CD8-positive, alpha-beta memory T cell (primary cell): ENCODE data around the gene PKM. TPM values are rescaled to one million over a fixed set of nuclear protein-coding genes. Genes with fewer than 3 reads are reported as not detected.
A peak's percentile ranks its signal among the peaks of the same experiment; 100 is the strongest.

Experiments
- CTCF ChIA-PET: fragments of 350-600 bp; sonication (Branson Sonifier 250); formaldehyde crosslinking; loops from one replicate; lab custom pipeline; 2021; ENCODE audit warnings: antibody characterized with exemption; lab: Charles Lee
- POLR2A ChIA-PET: fragments of 350-600 bp; sonication (Branson Sonifier 250); formaldehyde crosslinking; loops from one replicate; lab custom pipeline; 2021; ENCODE audit warnings: antibody characterized with exemption; lab: Charles Lee
- DNase-seq, 5 donors: peaks; one replicate each; pipeline versions ENCODE4 v3.0.0 to v3.0.0-alpha.2; 2020 to 2022; ENCODE audit warnings: mixed read lengths in 1 of 5
- H3K27ac ChIP-seq: one replicate; pipeline ENCODE4 v1.7.0; 2013; ENCODE audit warnings: low read depth, mild to moderate bottlenecking, low read length, moderate library complexity
- H3K27me3 ChIP-seq: 2 replicates; pipeline ENCODE4 v1.7.0; 2013; ENCODE audit warnings: low read length, mild to moderate bottlenecking; ENCODE audit not compliant: insufficient read depth, poor library complexity, severe bottlenecking
- H3K36me3 ChIP-seq: 2 replicates; pipeline ENCODE4 v1.7.0; 2013; ENCODE audit warnings: mild to moderate bottlenecking, low read length, moderate library complexity; ENCODE audit not compliant: insufficient read depth
- H3K4me1 ChIP-seq: 2 replicates; pipeline ENCODE4 v1.7.0; 2013; ENCODE audit warnings: mild to moderate bottlenecking, low read length, moderate library complexity; ENCODE audit not compliant: insufficient read depth
- H3K4me3 ChIP-seq: 2 replicates; pipeline ENCODE4 v1.7.0; 2013; ENCODE audit warnings: mild to moderate bottlenecking, low read length
- H3K9me3 ChIP-seq: 2 replicates; pipeline ENCODE4 v1.7.0; 2013; ENCODE audit warnings: mild to moderate bottlenecking, low read length
- H3K27ac Mint-ChIP-seq, 8 donors: one replicate each; pipeline ENCODE4 v1.8.0; 2020 to 2021; ENCODE audit warnings: mixed read lengths in 8 of 8, mild to moderate bottlenecking in 6 of 8, inconsistent platforms in 3 of 8, moderate library complexity in 3 of 8
- H3K27me3 Mint-ChIP-seq, 2 donors: one replicate each; pipeline ENCODE4 v1.8.0; 2020 to 2021; ENCODE audit warnings: mixed read lengths in 2 of 2, mild to moderate bottlenecking in 1 of 2, moderate library complexity in 1 of 2
- H3K36me3 Mint-ChIP-seq, 3 donors: one replicate each; pipeline ENCODE4 v1.8.0; 2020 to 2021; ENCODE audit warnings: mixed read lengths in 3 of 3, inconsistent platforms in 1 of 3, mild to moderate bottlenecking in 1 of 3
- H3K4me1 Mint-ChIP-seq, 3 donors: one replicate each; pipeline ENCODE4 v1.8.0; 2020 to 2021; ENCODE audit warnings: mixed read lengths in 3 of 3, inconsistent platforms in 1 of 3, mild to moderate bottlenecking in 1 of 3
- H3K4me3 Mint-ChIP-seq, 7 donors: one replicate each; pipeline ENCODE4 v1.8.0; 2020 to 2021; ENCODE audit warnings: mixed read lengths in 7 of 7, mild to moderate bottlenecking in 6 of 7, moderate library complexity in 4 of 7, inconsistent platforms in 2 of 7
- H3K9me3 Mint-ChIP-seq, 5 donors: one replicate each; pipeline ENCODE4 v1.8.0; 2020 to 2022; ENCODE audit warnings: mixed read lengths in 5 of 5, mild to moderate bottlenecking in 3 of 5, moderate library complexity in 2 of 5, inconsistent platforms in 1 of 5
- polyA plus RNA-seq: library from polyadenylated mRNA; unstranded; fragments of 300-500 nt; fragmentation: Illumina TruSeq; gene quantifications from one replicate; pipeline ENCODE4 v1.2.3, GENCODE V29; 2021
- total RNA-seq, 2 experiments: library from RNA; stranded (reverse); gene quantifications; one replicate each; pipeline ENCODE4 v1.2.3, GENCODE V29; 2021

The PKM gene
- total and polyA plus RNA-seq, 3 experiments from 2014 or later: 337 to 2,187 (median 2,146) TPM

DNA sequence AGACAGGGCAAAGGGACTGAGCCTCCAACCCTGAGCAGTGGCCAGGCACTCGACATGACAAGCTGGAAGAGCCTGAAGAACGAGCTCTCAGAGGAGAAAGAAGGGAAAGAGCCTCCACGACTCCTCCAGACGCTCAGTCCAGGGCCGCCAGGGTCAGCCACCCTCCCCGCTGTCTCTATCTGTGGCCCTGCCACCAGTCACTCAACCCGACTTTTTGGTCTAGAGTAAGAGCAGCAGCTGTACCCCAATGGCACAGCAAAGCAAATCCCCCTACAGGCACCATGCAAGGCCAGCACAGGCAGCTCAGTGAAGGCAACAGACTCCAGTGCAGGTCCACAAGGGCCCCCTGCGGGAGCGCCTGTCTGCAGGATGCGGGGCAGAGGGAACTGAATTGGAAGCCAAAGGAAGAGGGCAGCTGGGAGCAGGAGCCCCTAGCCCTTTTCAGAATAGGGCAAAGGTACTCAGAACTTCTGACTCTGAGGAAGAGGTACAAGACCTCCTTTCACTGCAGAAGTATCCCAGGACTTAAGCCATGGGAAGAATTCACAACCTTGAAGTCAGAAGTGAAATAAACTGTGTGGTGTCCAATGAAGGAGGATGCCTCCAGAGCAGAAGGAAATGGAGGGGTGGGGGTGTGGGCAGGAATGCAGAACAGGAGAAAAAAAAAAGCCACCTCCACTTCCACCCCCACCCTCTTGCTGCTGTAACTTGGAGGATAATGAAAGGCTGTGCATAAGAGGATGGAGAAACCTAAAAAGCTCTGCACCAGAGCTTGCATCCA, 24.9 kb downstream of the PKM start:
- Histone ChIP-seq H3K27ac (no peak overlapping the region), H3K36me3 (peaks cover 92% of the 10 kb centered on the region), H3K9me3 (no peaks in the 10 kb centered on the region), H3K4me3 (no peak overlapping the region), H3K4me1 (no peaks in the 10 kb centered on the region), H3K27me3 (no peaks in the 10 kb centered on the region)
- Mint-ChIP-seq H3K4me1 (no peaks in the 10 kb centered on the region), H3K36me3 (peaks cover 14 to 98% (median 23%) of the 10 kb centered on the region in 3 donors), H3K27ac (peak overlapping the region in 1 of 8 donors; percentile 83), H3K4me3 (no peak overlapping the region), H3K27me3 (peaks cover 0 to 2% of the 10 kb centered on the region in 2 donors), H3K9me3 (no peaks in the 10 kb centered on the region)
- POLR2A ChIA-PET: no interaction called here
- DNase-seq: no peak
- CTCF ChIA-PET: interaction anchor here (2.0 kb wide), 1 partner anchor 67 kb away, joined by 6 read pairs; no protein-coding TSS in a partner anchor

DNA sequence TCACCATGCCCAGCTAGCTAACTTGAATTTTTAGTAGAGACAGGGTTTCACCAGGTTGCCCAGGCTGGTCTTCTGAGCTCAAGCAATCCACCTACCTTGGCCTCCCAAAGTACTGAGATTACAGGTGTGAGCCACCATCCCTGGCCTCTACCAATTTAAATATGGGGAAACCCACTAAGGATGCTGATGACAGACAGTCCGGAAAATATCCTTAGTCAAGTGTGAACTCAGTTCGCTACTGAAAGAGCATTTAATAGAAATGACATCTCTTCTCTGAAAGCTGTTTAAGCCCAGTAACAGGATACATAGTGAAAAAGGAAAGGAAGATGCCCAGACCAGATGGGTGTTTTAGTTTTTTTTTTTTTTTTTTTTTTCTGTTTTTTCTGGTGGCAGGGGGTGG, 25.7 kb downstream of the PKM start:
- H3K9me3 ChIP-seq: no peaks in the 10 kb centered on the region
- H3K4me1 ChIP-seq: no peaks in the 10 kb centered on the region

DNA sequence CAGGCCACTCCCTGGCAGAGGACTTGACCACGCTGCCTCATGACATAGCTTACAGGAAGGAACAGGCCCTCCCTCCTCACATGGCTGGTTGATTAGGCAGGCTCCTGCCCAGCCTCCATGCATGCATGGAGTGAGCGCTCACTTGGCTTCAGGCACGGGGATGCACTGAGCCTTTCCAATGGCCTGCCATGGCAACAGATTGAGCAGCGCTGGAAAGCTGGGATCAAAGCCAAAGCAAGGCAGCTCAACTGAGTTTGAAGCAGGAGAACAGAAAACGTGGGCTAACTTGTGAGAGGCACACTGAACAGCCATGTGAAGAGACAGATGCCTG, 27.5 kb downstream of the PKM start:
- Mint-ChIP-seq H3K36me3 (peaks cover 11 to 100% (median 15%) of the 10 kb centered on the region in 3 donors), H3K4me1 (peaks cover 0 to 3% (median 0%) of the 10 kb centered on the region in 3 donors), H3K27me3 (peaks cover 0 to 2% of the 10 kb centered on the region in 2 donors), H3K4me3 (no peak overlapping the region), H3K9me3 (no peaks in the 10 kb centered on the region), H3K27ac (peak overlapping the region in 1 of 8 donors; percentile 38)
- Histone ChIP-seq H3K4me3 (no peak overlapping the region), H3K27me3 (no peaks in the 10 kb centered on the region), H3K36me3 (peaks cover 87% of the 10 kb centered on the region), H3K9me3 (no peaks in the 10 kb centered on the region), H3K4me1 (no peaks in the 10 kb centered on the region), H3K27ac (no peak overlapping the region)
- POLR2A ChIA-PET: no interaction called here
- no peak for DNase-seq
- CTCF ChIA-PET: no interaction called here

More for the DNA sequence above, 25.7 kb downstream of the PKM start:
- Mint-ChIP-seq H3K27ac (no peak overlapping the region), H3K4me3 (no peak overlapping the region), H3K27me3 (peaks cover 0 to 2% of the 10 kb centered on the region in 2 donors), H3K4me1 (no peaks in the 10 kb centered on the region), H3K9me3 (no peaks in the 10 kb centered on the region), H3K36me3 (peaks cover 14 to 99% (median 18%) of the 10 kb centered on the region in 3 donors)
- no peak for DNase-seq
- Histone ChIP-seq H3K27ac (no peak overlapping the region), H3K36me3 (peaks cover 93% of the 10 kb centered on the region), H3K4me3 (no peak overlapping the region), H3K27me3 (no peaks in the 10 kb centered on the region)
- POLR2A ChIA-PET: no interaction called here
- CTCF ChIA-PET: no interaction called here

DNA sequence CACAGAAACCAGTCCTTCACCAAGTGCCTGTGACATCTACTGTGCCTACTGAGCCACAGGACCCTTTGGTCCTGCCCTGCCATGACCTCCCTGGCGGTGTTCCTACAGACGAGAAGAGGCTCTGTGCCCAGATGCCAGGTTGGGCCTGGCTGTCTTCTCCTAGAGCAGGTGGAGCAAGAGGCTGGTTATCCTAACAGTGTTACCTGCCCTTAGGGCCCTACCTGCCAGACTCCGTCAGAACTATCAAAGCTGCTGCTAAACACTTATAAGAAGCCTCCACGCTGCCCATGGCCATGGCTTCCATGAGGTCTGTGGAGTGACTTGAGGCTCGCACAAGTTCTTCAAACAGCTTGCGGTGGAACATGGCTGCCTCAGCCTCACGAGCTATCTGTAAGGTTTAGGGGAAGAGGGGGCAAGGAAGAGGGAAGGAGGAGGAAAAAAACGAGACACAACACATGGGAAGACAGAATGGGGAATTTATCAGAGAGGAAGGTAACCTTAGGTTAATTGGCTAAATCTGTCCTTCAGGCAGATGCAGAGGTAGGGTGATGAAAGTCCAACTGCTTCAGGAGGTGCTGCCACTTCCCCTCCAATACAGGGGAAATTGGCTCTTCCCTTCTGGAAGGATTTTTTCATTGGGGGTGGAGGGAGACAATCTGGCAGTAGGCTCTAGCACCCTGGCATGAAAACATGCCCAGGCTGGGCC, 28.0 kb downstream of the PKM start:
- Mint-ChIP-seq H3K27me3 (peaks cover 2% of the 10 kb centered on the region in 2 donors), H3K9me3 (no peaks in the 10 kb centered on the region), H3K4me1 (peaks cover 0 to 6% (median 3%) of the 10 kb centered on the region in 3 donors), H3K27ac (peak overlapping the region in 4 of 8 donors; percentile 6 to 89 (median 42)), H3K36me3 (peaks cover 7 to 100% (median 13%) of the 10 kb centered on the region in 3 donors), H3K4me3 (no peak overlapping the region)
- Histone ChIP-seq H3K27me3 (no peaks in the 10 kb centered on the region), H3K9me3 (no peaks in the 10 kb centered on the region), H3K4me3 (no peak overlapping the region), H3K4me1 (no peaks in the 10 kb centered on the region), H3K36me3 (peaks cover 82% of the 10 kb centered on the region), H3K27ac (no peak overlapping the region)
- no peak for DNase-seq
- POLR2A ChIA-PET: no interaction called here
- CTCF ChIA-PET: interaction anchor here (0.8 to 5.1 kb wide), 2 partner anchors 24 to 82 kb away, joined by 4 to 28 read pairs; no protein-coding TSS in a partner anchor

DNA sequence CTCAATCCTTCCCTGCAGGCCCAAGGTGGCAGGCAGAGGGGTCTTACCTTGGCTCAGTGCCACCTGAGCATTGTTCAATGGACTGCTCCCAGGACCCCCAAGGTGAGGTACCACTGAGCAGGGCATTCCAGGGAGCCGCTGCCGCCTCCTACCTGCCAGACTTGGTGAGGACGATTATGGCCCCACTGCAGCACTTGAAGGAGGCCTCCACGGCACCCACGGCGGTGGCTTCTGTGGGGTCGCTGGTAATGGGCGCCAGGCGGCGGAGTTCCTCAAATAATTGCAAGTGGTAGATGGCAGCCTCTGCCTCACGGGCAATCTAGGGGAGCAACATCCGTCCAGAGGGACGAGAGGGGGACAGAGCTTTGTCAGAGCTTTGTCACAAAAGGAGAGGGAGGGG, 28.7 kb downstream of the PKM start:
- H3K27me3 Mint-ChIP-seq: peaks cover 4% of the 10 kb centered on the region in 2 donors
- CTCF ChIA-PET: interaction anchor here (0.8 to 5.1 kb wide), 4 partner anchors 12 to 83 kb away, joined by 4 to 51 read pairs (median 17); partner anchors contain the start of gene PKM
- no peaks in the 10 kb centered on the region for H3K9me3 Mint-ChIP-seq
- H3K4me1 ChIP-seq: no peaks in the 10 kb centered on the region
- H3K4me3 ChIP-seq: no peak overlapping the region
- H3K36me3 Mint-ChIP-seq: peaks cover 6 to 93% (median 12%) of the 10 kb centered on the region in 3 donors
- no peak for DNase-seq
- no peaks in the 10 kb centered on the region for H3K9me3 ChIP-seq
- H3K4me3 Mint-ChIP-seq: no peak overlapping the region
- no peak overlapping the region for H3K27ac ChIP-seq
- H3K36me3 ChIP-seq: peaks cover 75% of the 10 kb centered on the region
- H3K4me1 Mint-ChIP-seq: peaks cover 0 to 8% (median 5%) of the 10 kb centered on the region in 3 donors
- POLR2A ChIA-PET: no interaction called here
- H3K27ac Mint-ChIP-seq: peak overlapping the region in 1 of 8 donors; percentile 50
- H3K27me3 ChIP-seq: no peaks in the 10 kb centered on the region

DNA sequence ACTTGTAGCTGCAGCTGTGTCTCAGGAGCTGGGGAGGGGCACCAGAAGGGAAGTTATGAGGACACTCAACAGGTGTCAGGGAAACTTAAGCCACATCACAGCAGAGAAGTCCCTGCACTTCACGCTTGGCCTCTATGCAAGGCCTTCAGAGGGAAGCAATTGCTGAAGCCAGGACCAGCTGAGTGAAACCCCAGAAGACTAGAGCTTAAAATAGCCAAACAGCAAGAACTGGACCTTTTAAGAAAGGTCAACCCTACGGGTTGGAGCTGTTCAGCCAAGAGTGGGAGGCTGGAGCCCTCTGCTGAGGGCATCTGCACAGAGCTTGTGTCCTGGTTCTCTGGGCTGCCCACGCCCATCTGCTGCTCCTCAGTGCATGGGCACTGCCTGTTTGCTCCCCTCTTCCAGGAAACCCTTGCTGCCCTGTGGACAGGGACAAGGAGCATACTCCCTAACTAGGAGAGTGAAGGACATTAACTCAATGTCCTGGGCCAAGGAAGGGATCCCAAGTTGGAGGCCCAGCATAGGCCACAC, 29.5 kb downstream of the PKM start:
- peaks cover 67% of the 10 kb centered on the region for H3K36me3 ChIP-seq
- H3K9me3 Mint-ChIP-seq: no peaks in the 10 kb centered on the region
- no peak overlapping the region for H3K4me3 ChIP-seq
- peak overlapping the region in 4 of 8 donors; percentile 7 to 63 (median 46) for H3K27ac Mint-ChIP-seq
- H3K27me3 ChIP-seq: peaks cover 8% of the 10 kb centered on the region
- DNase-seq: no peak
- peaks cover 9 to 11% of the 10 kb centered on the region in 2 donors for H3K27me3 Mint-ChIP-seq
- no peak overlapping the region for H3K27ac ChIP-seq
- POLR2A ChIA-PET: interaction anchor here (0.9 kb wide), 1 partner anchor 27 kb away, joined by 3 read pairs; no protein-coding TSS in a partner anchor
- CTCF ChIA-PET: interaction anchor here (0.9 to 5.1 kb wide), 11 partner anchors 10 to 398 kb away, joined by 3 to 51 read pairs (median 5); partner anchors contain the start of gene PKM
- H3K36me3 Mint-ChIP-seq: peaks cover 0 to 85% (median 8%) of the 10 kb centered on the region in 3 donors
- H3K4me1 Mint-ChIP-seq: peaks cover 0 to 16% (median 5%) of the 10 kb centered on the region in 3 donors
- H3K4me1 ChIP-seq: no peaks in the 10 kb centered on the region
- no peak overlapping the region for H3K4me3 Mint-ChIP-seq
- no peaks in the 10 kb centered on the region for H3K9me3 ChIP-seq

DNA sequence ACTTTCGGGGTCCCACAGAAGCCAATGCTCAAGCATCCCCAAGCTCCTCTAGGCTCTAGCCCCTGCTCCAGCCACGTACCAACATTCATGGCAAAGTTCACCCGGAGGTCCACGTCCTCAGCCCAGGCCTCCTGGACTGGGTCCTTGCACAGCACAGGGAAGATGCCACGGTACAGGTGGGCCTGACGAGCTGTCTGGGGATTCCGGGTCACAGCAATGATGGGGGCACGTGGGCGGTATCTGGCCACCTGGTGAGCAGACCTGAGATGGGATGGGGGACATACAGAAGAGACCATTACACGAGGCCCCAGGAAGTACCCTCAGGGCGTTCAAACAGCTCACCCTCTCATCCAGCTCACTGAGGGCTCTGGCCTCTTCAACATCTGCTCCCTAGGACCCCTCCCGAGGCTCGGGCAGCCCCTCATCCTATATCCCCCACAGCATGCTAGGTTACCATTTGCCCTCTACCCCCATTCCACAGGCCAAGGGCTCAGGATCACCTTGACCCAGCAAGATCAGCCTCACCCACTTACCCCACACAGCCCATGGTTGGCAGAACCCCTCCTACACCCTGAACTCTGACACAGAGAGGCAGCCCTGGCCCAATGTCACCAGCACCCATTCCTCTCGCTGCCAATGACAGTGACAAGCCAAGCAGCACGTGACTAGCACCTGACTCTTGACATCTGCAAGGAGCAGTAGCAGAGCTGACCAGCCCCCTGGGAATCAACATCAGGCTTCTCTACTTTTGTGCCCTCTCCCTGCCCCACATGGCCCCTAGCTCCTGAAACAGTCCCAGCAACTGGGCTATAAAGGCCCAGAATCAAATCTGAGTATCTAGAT, 30.4 kb downstream of the PKM start:
- Histone ChIP-seq H3K27ac (no peak overlapping the region), H3K4me3 (no peak overlapping the region), H3K36me3 (peaks cover 58% of the 10 kb centered on the region), H3K27me3 (peaks cover 8% of the 10 kb centered on the region), H3K4me1 (no peaks in the 10 kb centered on the region), H3K9me3 (no peaks in the 10 kb centered on the region)
- POLR2A ChIA-PET: interaction anchor here (0.9 kb wide), 1 partner anchor 28 kb away, joined by 3 read pairs; no protein-coding TSS in a partner anchor
- CTCF ChIA-PET: interaction anchor here (0.6 to 5.1 kb wide), 28 partner anchors 10 to 470 kb away, joined by 3 to 51 read pairs (median 4); partner anchors contain the start of genes HEXA and PKM
- peaks cover 0 to 76% (median 8%) of the 10 kb centered on the region in 3 donors for H3K36me3 Mint-ChIP-seq
- H3K4me3 Mint-ChIP-seq: no peak overlapping the region
- DNase-seq: no peak
- peaks cover 0 to 17% (median 5%) of the 10 kb centered on the region in 3 donors for H3K4me1 Mint-ChIP-seq
- peaks cover 15% of the 10 kb centered on the region in 2 donors for H3K27me3 Mint-ChIP-seq
- H3K9me3 Mint-ChIP-seq: no peaks in the 10 kb centered on the region
- H3K27ac Mint-ChIP-seq: peak overlapping the region in 6 of 8 donors; percentile 50 to 86 (median 60)
